Thoracic aorta (tissue), 2 donors: ENCODE measurements around the gene PANK1. TPM values are rescaled to one million over a fixed set of nuclear protein-coding genes. Genes with fewer than 3 reads are reported as not detected.

Experiments
- ATAC-seq: fragments of 150-250 bp; one replicate; pipeline ENCODE4 v1.8.0; 2017; ENCODE audit warnings: low read depth; ENCODE audit not compliant: insufficient number of reproducible peaks, low FRiP score
- DNase-seq: peaks from one replicate; pipeline ENCODE4 v3.0.0-alpha.2; 2020; ENCODE audit warnings: low spot score
- H3K27ac ChIP-seq, 2 donors: fragments of 200-600 bp; sonication (generic); 1 replicate in 1 of 2; 2 replicates in 1 of 2; pipeline ENCODE4 v1.5.1; 2016; ENCODE audit warnings: mild to moderate bottlenecking in 2 of 2, moderate library complexity in 2 of 2
- H3K27me3 ChIP-seq: fragments of 200-600 bp; sonication (generic); replicated peaks from 2 replicates; pipeline ENCODE4 v1.6.0; 2016; ENCODE audit warnings: mild to moderate bottlenecking; ENCODE audit not compliant: insufficient read depth
- H3K36me3 ChIP-seq: fragments of 200-600 bp; sonication (generic); one replicate; pipeline ENCODE4 v1.5.1; 2016
- H3K4me1 ChIP-seq, 2 donors: fragments of 200-600 bp; sonication (generic); 1 replicate in 1 of 2; 2 replicates in 1 of 2; pipeline versions ENCODE4 v1.5.1 to v1.6.0; 2016; ENCODE audit warnings: low read depth in 2 of 2, mild to moderate bottlenecking in 1 of 2; ENCODE audit not compliant: control insufficient read depth in 1 of 2
- H3K4me3 ChIP-seq: fragments of 200-600 bp; sonication (generic); 2 replicates; pipeline ENCODE4 v1.5.1; 2016; ENCODE audit warnings: mild to moderate bottlenecking
- H3K9me3 ChIP-seq: fragments of 200-600 bp; sonication (generic); 2 replicates; pipeline ENCODE4 v1.5.1; 2016
- total RNA-seq, 2 donors: library from RNA; depleted of rRNA; stranded (reverse); fragments of >200 nt; gene quantifications; one replicate each; pipeline versions ENCODE4 v1.1.0 to v1.2.3, GENCODE V29; 2016
- TF ChIP-seq, protein P1 (sequence below): fragments of 200-600 bp; sonication (generic); IDR thresholded peaks from one replicate; pipeline ENCODE4 v1.5.1; 2019; ENCODE audit warnings: antibody characterized with exemption

PANK1 gene
- total RNA-seq, 2 donors from 2014 or later: 0.95 to 5.5 TPM

DNA sequence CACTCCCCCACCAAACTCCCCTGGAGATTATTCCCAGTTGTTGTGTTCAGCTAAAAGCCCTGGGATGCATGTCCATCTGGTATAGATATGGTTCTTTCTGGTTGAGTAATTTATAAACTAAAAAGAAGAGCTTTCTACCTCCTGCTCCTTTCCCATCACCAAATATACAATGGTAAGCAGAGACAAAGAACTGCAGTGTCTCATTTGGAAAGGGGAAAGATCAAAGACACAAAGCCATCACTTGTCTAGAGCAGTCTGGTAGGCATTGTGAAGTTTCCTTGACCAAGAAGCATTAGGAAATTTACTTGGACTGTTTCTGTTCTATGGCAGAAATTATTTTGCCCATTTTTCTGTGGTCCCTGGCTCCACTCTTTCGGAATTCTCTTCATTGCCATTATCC lies 24.9 kb upstream of the PANK1 start:
- Histone ChIP-seq H3K9me3 (no peaks in the 10 kb centered on the region), H3K36me3 (no peaks in the 10 kb centered on the region), H3K27ac (no peak overlapping the region), H3K4me1 (peaks cover 0 to 10% of the 10 kb centered on the region in 2 donors), H3K4me3 (no peak overlapping the region), H3K27me3 (no peaks in the 10 kb centered on the region)
- ATAC-seq: no peak
- DNase-seq: no peak
- TF ChIP-seq, protein P1, sequence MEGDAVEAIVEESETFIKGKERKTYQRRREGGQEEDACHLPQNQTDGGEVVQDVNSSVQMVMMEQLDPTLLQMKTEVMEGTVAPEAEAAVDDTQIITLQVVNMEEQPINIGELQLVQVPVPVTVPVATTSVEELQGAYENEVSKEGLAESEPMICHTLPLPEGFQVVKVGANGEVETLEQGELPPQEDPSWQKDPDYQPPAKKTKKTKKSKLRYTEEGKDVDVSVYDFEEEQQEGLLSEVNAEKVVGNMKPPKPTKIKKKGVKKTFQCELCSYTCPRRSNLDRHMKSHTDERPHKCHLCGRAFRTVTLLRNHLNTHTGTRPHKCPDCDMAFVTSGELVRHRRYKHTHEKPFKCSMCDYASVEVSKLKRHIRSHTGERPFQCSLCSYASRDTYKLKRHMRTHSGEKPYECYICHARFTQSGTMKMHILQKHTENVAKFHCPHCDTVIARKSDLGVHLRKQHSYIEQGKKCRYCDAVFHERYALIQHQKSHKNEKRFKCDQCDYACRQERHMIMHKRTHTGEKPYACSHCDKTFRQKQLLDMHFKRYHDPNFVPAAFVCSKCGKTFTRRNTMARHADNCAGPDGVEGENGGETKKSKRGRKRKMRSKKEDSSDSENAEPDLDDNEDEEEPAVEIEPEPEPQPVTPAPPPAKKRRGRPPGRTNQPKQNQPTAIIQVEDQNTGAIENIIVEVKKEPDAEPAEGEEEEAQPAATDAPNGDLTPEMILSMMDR: no peak

DNA sequence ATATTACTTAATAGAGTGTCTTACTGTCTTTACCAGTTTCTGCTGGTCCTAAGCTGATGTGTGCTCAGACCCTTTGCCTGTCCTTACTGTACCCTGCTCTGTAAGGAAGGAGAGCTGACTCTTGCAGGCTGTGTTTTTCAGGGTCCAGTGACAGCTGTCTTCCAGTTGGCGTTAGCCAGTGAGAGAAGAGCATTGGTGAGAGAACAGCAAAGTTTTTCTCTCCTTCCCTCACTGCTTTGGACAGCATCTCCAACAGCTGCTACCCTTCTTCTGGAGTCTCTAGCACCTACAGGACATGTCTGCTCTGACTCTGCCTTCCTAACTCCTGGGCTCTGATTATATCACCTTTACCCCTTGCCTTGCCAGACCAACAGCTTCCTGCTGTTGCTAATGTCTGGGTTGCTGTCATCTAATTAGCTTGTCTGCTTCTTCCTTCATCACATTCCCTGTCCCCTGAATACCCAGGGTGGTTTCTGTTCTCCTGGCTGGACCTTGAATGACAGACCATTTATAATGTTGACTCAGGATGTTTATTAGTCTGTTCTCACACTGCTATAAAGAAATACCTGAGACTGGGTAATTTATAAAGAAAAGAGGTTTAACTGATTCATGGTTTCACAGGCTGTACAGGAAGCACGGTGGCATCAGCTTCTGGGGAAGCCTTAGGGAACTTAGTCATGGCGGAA lies 23.5 kb upstream of the PANK1 start:
- ATAC-seq (no peak), DNase-seq (no peak)
- peaks cover 0 to 10% of the 10 kb centered on the region in 2 donors for H3K4me1 ChIP-seq
- no peak overlapping the region for H3K4me3 ChIP-seq
- H3K27ac ChIP-seq: no peak overlapping the region
- no peaks in the 10 kb centered on the region for H3K36me3 ChIP-seq
- H3K9me3 ChIP-seq: no peaks in the 10 kb centered on the region
- H3K27me3 ChIP-seq: no peaks in the 10 kb centered on the region
- TF ChIP-seq, protein P1: no peak

DNA sequence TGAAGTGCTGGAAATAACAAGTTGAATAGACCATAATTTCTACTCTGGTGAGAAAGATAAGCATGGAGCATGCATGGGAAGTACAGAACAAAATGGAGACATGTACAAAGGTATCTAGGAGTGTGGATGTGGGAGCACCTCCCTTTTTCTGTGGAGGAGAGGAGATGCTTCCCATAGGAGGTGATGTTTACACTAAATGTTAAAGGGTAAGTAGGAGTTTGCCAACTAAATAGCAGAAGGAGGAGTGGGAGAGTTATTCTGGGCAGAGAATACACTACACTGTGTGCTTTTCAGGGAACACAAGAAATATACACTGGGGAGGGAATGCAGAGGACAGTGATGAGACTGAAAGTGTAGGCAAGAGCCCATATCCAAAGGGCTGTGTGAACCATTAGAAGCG lies 21.1 kb upstream of the PANK1 start:
- no peak for ATAC-seq
- no peaks in the 10 kb centered on the region for H3K9me3 ChIP-seq
- peaks cover 0 to 6% of the 10 kb centered on the region in 2 donors for H3K4me1 ChIP-seq
- TF ChIP-seq, protein P1: no peak
- no peaks in the 10 kb centered on the region for H3K36me3 ChIP-seq
- H3K4me3 ChIP-seq: no peak overlapping the region
- no peak for DNase-seq
- H3K27ac ChIP-seq: no peak overlapping the region
- H3K27me3 ChIP-seq: no peaks in the 10 kb centered on the region

DNA sequence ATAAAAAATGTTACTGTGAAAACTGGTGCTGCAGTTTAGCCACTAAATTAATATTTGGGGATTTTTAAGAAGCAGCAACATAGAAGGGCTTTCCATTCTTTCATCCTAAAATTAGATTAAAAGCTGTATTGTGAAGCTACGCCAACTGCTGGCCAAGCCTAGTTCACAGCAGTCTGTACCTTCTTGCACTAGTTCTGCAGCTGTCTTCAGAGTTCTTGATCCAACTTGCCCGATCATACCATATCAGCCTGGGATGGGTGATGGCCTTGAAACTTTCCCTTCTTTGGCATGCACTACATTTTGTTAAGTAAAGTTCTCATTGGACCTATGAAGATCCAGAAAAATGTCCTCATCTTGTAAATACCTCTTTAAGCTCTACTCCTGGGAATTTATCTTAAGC lies 20.3 kb upstream of the PANK1 start:
- Histone ChIP-seq H3K36me3 (no peaks in the 10 kb centered on the region), H3K27me3 (no peaks in the 10 kb centered on the region), H3K4me1 (no peaks in the 10 kb centered on the region), H3K9me3 (no peaks in the 10 kb centered on the region), H3K4me3 (no peak overlapping the region), H3K27ac (no peak overlapping the region)
- DNase-seq (no peak), ATAC-seq (no peak)
- TF ChIP-seq, protein P1: no peak

DNA sequence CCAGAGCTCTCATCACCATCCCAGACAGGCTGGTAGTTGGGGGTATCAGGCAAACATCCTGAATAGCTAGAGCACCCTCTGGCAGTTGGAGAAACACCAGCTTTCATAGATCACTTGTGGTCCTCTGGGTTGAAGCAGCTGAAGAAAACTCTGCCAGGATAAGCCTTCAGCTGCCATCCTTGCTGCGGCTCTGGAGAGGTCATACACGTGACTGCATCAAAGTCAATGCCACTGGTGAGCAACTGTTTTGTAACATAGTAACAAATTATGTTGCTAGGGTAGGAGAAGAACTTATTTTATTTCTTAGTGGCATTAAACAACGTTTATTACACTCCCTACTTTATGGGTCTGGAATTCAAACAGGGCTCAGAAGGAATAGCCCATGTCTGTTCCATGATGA lies 19.2 kb upstream of the PANK1 start:
- no peak for ATAC-seq
- H3K27me3 ChIP-seq: no peaks in the 10 kb centered on the region
- no peaks in the 10 kb centered on the region for H3K4me1 ChIP-seq
- no peaks in the 10 kb centered on the region for H3K9me3 ChIP-seq
- TF ChIP-seq, protein P1: no peak
- H3K4me3 ChIP-seq: no peak overlapping the region
- DNase-seq: no peak
- H3K36me3 ChIP-seq: no peaks in the 10 kb centered on the region
- no peak overlapping the region for H3K27ac ChIP-seq
